GM19463 (cell line): ENCODE measurements around the gene TSKU.

ENCODE experiments used
- ATAC-seq: cut with Tn5 transposase; IDR thresholded peaks from one replicate; pipeline ENCODE4 v1.9.1; 2021; ENCODE audit warnings: mild to moderate bottlenecking, moderate library complexity; ENCODE audit not compliant: unreplicated experiment

The TSKU gene

GRCh38 chr11:76750746-76751145, 32.4 kb upstream of the TSKU start:
- ATAC-seq, result no peak

- no peak for ATAC-seq
Measured at GRCh38 chr11:76752321-76753143, 30.6 kb upstream of the TSKU start.

GRCh38 chr11:76753449-76753848, 29.7 kb upstream of the TSKU start:
- ATAC-seq, result no peak

GRCh38 chr11:76753950-76754349, 29.2 kb upstream of the TSKU start:
- ATAC-seq, result no peak

- no peak for ATAC-seq
Measured at GRCh38 chr11:76756341-76756741, 26.8 kb upstream of the TSKU start.

- no peak for ATAC-seq
Measured at GRCh38 chr11:76758311-76758710, 24.8 kb upstream of the TSKU start.

- no peak for ATAC-seq
Measured at GRCh38 chr11:76759092-76759491, 24.1 kb upstream of the TSKU start.

GRCh38 chr11:76759517-76759916, 23.6 kb upstream of the TSKU start:
- ATAC-seq, result no peak

- ATAC-seq, result no peak
Measured at GRCh38 chr11:76760236-76760635, 22.9 kb upstream of the TSKU start.

GRCh38 chr11:76761718-76762355, 21.3 kb upstream of the TSKU start:
- no peak for ATAC-seq

- no peak for ATAC-seq
Measured at GRCh38 chr11:76762356-76762752, 20.8 kb upstream of the TSKU start.

- no peak for ATAC-seq
Measured at GRCh38 chr11:76762867-76763572, 20.1 kb upstream of the TSKU start.

GRCh38 chr11:76763573-76764346, 19.4 kb upstream of the TSKU start:
- ATAC-seq, result no peak

- ATAC-seq, result no peak
Measured at GRCh38 chr11:76764941-76765665, 18.1 kb upstream of the TSKU start.

GRCh38 chr11:76765863-76766350, 17.2 kb upstream of the TSKU start:
- ATAC-seq, result no peak

GRCh38 chr11:76766521-76766920, 16.6 kb upstream of the TSKU start:
- no peak for ATAC-seq

- ATAC-seq, result no peak
Measured at GRCh38 chr11:76767659-76768058, 15.5 kb upstream of the TSKU start.

- ATAC-seq, result no peak
Measured at GRCh38 chr11:76768088-76768908, 14.9 kb upstream of the TSKU start.

GRCh38 chr11:76768909-76769560, 14.1 kb upstream of the TSKU start:
- ATAC-seq, result no peak
